Measurements from ENCODE around the gene MT3.

Gene MT3

DNA sequence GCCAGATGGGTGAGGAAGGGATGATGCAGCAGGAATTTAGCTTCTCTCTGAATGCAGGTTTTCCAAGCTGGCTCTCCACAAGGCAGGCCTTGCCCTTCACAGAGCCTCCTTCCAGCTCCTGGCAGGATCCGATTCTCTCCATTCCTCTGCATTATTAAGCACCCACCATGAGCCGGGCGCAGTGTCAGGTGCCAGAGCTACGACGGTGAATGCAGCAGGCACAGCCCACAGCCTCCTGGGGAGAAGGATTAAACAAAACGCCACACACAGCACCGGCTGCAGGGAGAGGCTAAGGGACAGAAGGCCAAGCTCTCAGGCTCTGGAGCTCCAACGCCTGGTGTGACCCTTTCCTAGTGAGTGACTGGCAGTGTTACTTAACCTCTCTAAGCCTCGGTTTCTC lies 12.0 kb downstream of the MT3 start:
- H3K27ac ChIP-seq: no peak overlapping the region
- TF ChIP-seq CTCF (conservative IDR thresholded peaks at IDR 0.05): no peak

- TF ChIP-seq CTCF (conservative IDR thresholded peaks at IDR 0.05): peak; percentile 69
- peak overlapping the region; percentile 26; the same call in 1 of the 2 replicates for H3K27ac ChIP-seq
Measured at GRCh38 chr16:56603589-56603988, 14.3 kb downstream of the MT3 start.

GRCh38 chr16:56604966-56605365 lies 15.6 kb downstream of the MT3 start:
- H3K27ac ChIP-seq: no peak overlapping the region
- TF ChIP-seq CTCF (conservative IDR thresholded peaks at IDR 0.05): no peak

GRCh38 chr16:56605475-56605874 lies 16.1 kb downstream of the MT3 start:
- H3K27ac ChIP-seq: peak overlapping the region; percentile 84
- no peak for TF ChIP-seq CTCF (conservative IDR thresholded peaks at IDR 0.05)

- peak overlapping the region; percentile 84 for H3K27ac ChIP-seq
- no peak for TF ChIP-seq CTCF (conservative IDR thresholded peaks at IDR 0.05)
Measured at GRCh38 chr16:56606071-56606475, 16.7 kb downstream of the MT3 start.

DNA sequence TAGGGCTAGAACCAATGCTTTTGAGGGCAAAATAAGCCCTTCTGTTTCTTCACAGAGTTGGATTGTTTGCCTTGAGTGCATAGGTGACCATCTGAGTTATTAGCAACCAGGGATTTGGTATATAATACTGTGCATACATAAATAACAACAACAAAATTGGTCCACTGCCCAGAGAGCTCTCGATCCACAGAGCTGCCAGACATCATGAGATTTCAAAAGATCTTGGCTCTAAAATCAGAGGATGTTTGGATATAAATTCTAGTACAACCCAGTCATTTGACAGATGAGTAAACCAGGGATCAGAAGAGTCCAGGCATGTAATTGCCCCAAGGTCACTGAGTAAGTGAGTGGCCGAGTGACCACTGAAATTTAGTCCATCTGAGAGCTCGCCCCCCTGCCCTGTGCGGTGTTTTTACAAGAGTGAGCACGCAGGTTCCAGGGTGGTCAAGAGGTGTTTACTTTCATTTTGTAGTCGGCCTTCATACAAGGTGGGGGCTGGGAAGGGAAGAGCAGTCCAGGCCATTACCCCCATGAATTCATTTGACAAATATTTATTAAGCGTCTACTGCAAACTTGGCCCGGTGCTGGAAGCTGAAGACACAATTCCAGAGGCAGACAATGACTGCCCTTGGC lies 17.3 kb downstream of the MT3 start:
- H3K27ac ChIP-seq: peak overlapping the region; percentile 84
- TF ChIP-seq CTCF (conservative IDR thresholded peaks at IDR 0.05): no peak

DNA sequence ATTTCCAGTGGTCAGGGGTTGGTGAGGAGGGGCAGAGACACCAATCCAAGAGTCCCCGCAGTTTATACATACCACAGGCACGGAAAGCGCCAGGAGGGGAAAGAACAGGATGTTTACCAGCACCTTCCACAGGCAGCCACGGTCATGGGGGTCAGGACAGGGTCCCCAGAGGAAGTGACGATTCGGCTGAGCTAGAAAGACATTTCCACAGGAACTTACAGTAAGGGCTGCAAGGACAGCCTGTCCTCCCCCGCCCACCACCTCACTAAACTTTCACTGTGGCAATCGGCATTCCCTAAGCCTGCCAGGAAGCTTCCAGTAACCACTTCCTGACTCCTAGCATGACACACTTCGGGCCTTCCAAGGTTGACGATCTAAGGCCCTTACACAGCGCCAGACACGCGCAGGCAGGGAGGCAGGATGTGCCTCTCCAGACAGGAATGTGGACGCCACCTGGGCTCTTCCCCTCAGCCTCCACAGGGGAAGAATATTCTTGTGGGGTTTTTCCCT lies 17.8 kb downstream of the MT3 start:
- H3K27ac ChIP-seq: peak overlapping the region; percentile 84
- TF ChIP-seq CTCF (conservative IDR thresholded peaks at IDR 0.05): no peak
